Activated CD8-positive, alpha-beta memory T cell treated with anti-CD3 and anti-CD28 coated beads for 4 hours (primary cell): ENCODE results near the gene PITX1.

Experiments
- DNase-seq, 2 donors: peaks; one replicate each; pipeline ENCODE4 v3.0.0-alpha.2; 2020; ENCODE audit warnings: low read depth in 2 of 2

The PITX1 gene

GRCh38 chr5:135029477-135030122 is 4.4 kb downstream of the PITX1 start:
- DNase-seq, result no peak

- no peak for DNase-seq
Measured at GRCh38 chr5:135028791-135029476, 5.1 kb downstream of the PITX1 start.

- no peak for DNase-seq
Measured at GRCh38 chr5:135027697-135028615, 6.1 kb downstream of the PITX1 start.

GRCh38 chr5:135027266-135027696 is 6.7 kb downstream of the PITX1 start:
- no peak for DNase-seq

GRCh38 chr5:135026645-135027265 is 7.3 kb downstream of the PITX1 start:
- no peak for DNase-seq

GRCh38 chr5:135025730-135026644 is 8.0 kb downstream of the PITX1 start:
- DNase-seq, result no peak

GRCh38 chr5:135024956-135025729 is 8.9 kb downstream of the PITX1 start:
- no peak for DNase-seq

- no peak for DNase-seq
Measured at GRCh38 chr5:135020111-135020895, 13.7 kb downstream of the PITX1 start.

- no peak for DNase-seq
Measured at GRCh38 chr5:135019314-135019713, 14.7 kb downstream of the PITX1 start.

GRCh38 chr5:135018457-135018856 is 15.6 kb downstream of the PITX1 start:
- DNase-seq, result no peak

GRCh38 chr5:135016861-135017290 is 17.2 kb downstream of the PITX1 start:
- DNase-seq, result no peak

GRCh38 chr5:135015942-135016341 is 18.1 kb downstream of the PITX1 start:
- no peak for DNase-seq

GRCh38 chr5:135013947-135014570 is 20.0 kb downstream of the PITX1 start:
- no peak for DNase-seq

- no peak for DNase-seq
Measured at GRCh38 chr5:135013445-135013844, 20.6 kb downstream of the PITX1 start.

GRCh38 chr5:135012951-135013391 is 21.1 kb downstream of the PITX1 start:
- DNase-seq, result no peak

GRCh38 chr5:135012033-135012588 is 21.9 kb downstream of the PITX1 start:
- no peak for DNase-seq

GRCh38 chr5:135011355-135012032 is 22.5 kb downstream of the PITX1 start:
- no peak for DNase-seq
